CD4-positive, alpha-beta T cell treated with Interleukin-17A for 4 hours (primary cell): ENCODE results near the gene ARHGAP36.

Source experiments
- DNase-seq: peaks from one replicate; pipeline ENCODE4 v3.0.0-alpha.2; 2020; ENCODE audit warnings: mixed read lengths

ARHGAP36 gene

GRCh38 chrX:131072871-131073571 lies 14.9 kb downstream of the ARHGAP36 start:
- no peak for DNase-seq

- no peak for DNase-seq
These were observed 15.5 kb downstream of the ARHGAP36 start for GRCh38 chrX:131073607-131074006.

- DNase-seq: no peak
These were observed 23.9 kb downstream of the ARHGAP36 start for GRCh38 chrX:131081772-131082740.

- no peak for DNase-seq
These were observed 25.5 kb downstream of the ARHGAP36 start for GRCh38 chrX:131083510-131084142.

GRCh38 chrX:131084145-131084544 lies 26.0 kb downstream of the ARHGAP36 start:
- DNase-seq: no peak

GRCh38 chrX:131136776-131137175 lies 78.6 kb downstream of the ARHGAP36 start:
- DNase-seq: no peak

GRCh38 chrX:131139072-131139471 lies 80.9 kb downstream of the ARHGAP36 start:
- no peak for DNase-seq
